ENCODE measurements around the gene YWHAG.
"Not testable (repeated sequence)": the region's sequence is repeated elsewhere in the genome, so short reads cannot be mapped to it uniquely, and the experiment has no call there.

YWHAG gene

GRCh38 chr7:76369018-76369417, 10.2 kb upstream of the YWHAG start:
- no peak overlapping the region for H3K27ac ChIP-seq (ENCODE audit: insufficient read depth in 1 of 2, low read depth in 1 of 2, low read length in 2 of 2, poor library complexity in 1 of 2, severe bottlenecking in 2 of 2)
- WGBS (ENCODE audit: insufficient coverage) = 96% methylated on average over 6 of the region's 6 CpGs
- no peaks in the 10 kb centered on the region for H3K9me3 ChIP-seq (ENCODE audit: control extremely low read depth in 1 of 5, control insufficient read depth in 4 of 5, insufficient read depth in 2 of 5, low read depth in 1 of 5, low read length in 4 of 5)
- DNase-seq = no peak
- no peaks in the 10 kb centered on the region for H3K27me3 ChIP-seq (replicated peaks in 2 of 5; ENCODE audit: control insufficient read depth in 4 of 5, insufficient read depth in 5 of 5, low read length in 4 of 5)
- H3K36me3 ChIP-seq (ENCODE audit: control insufficient read depth in 4 of 4, insufficient read depth in 4 of 4, low read length in 3 of 4) = no peaks in the 10 kb centered on the region
- ChIA-PET POLR2A (no interaction called here), CTCF (interaction anchor here (3.2 kb wide), 1 partner anchor 9 kb away, joined by 14 read pairs; no protein-coding TSS in a partner anchor)
- H3K4me3 ChIP-seq (ENCODE audit: control insufficient read depth in 1 of 7, extremely low read depth in 1 of 7, insufficient read depth in 4 of 7, low read depth in 2 of 7, low read length in 6 of 7) = no peak overlapping the region
- H3K4me1 ChIP-seq (ENCODE audit: control extremely low read depth in 1 of 4, control insufficient read depth in 4 of 4, insufficient read depth in 4 of 4, low read length in 3 of 4) = peaks cover 0 to 35% (median 25%) of the 10 kb centered on the region in 4 experiments

GRCh38 chr7:76368190-76368589, 9.4 kb upstream of the YWHAG start:
- 95% methylated on average over 7 of the region's 8 CpGs for WGBS (ENCODE audit: insufficient coverage)

GRCh38 chr7:76364198-76364584, 5.4 kb upstream of the YWHAG start:
- Histone ChIP-seq H3K4me3 (ENCODE audit: control insufficient read depth in 1 of 7, extremely low read depth in 1 of 7, insufficient read depth in 4 of 7, low read depth in 2 of 7, low read length in 6 of 7) (peak overlapping the region in 3 of 7 experiments; percentile 6 to 62 (median 37)), H3K36me3 (ENCODE audit: control insufficient read depth in 4 of 4, insufficient read depth in 4 of 4, low read length in 3 of 4) (no peaks in the 10 kb centered on the region), H3K9me3 (ENCODE audit: control extremely low read depth in 1 of 5, control insufficient read depth in 4 of 5, insufficient read depth in 2 of 5, low read depth in 1 of 5, low read length in 4 of 5) (no peaks in the 10 kb centered on the region), H3K27ac (ENCODE audit: insufficient read depth in 1 of 2, low read depth in 1 of 2, low read length in 2 of 2, poor library complexity in 1 of 2, severe bottlenecking in 2 of 2) (peak overlapping the region in 1 of 2 experiments; percentile 81), H3K4me1 (ENCODE audit: control extremely low read depth in 1 of 4, control insufficient read depth in 4 of 4, insufficient read depth in 4 of 4, low read length in 3 of 4) (peaks cover 0 to 41% (median 27%) of the 10 kb centered on the region in 4 experiments), H3K27me3 (replicated peaks in 2 of 5; ENCODE audit: control insufficient read depth in 4 of 5, insufficient read depth in 5 of 5, low read length in 4 of 5) (no peaks in the 10 kb centered on the region)
- WGBS (ENCODE audit: insufficient coverage) = 16% methylated on average over 3 of the region's 4 CpGs
- DNase-seq = peak; percentile 19 to 64 (median 56)
- CTCF ChIA-PET = interaction anchor here (0.7 to 1.6 kb wide), 8 partner anchors 10 to 79 kb away, joined by 3 to 8 read pairs (median 4); no protein-coding TSS in a partner anchor
- POLR2A ChIA-PET = interaction anchor here (1.1 kb wide), 1 partner anchor 12 kb away, joined by 3 read pairs; no protein-coding TSS in a partner anchor

More at GRCh38 chr7:76368190-76368589, 9.4 kb upstream of the YWHAG start:
- no peak overlapping the region for H3K4me3 ChIP-seq (ENCODE audit: control insufficient read depth in 1 of 7, extremely low read depth in 1 of 7, insufficient read depth in 4 of 7, low read depth in 2 of 7, low read length in 6 of 7)
- no peaks in the 10 kb centered on the region for H3K27me3 ChIP-seq (replicated peaks in 2 of 5; ENCODE audit: control insufficient read depth in 4 of 5, insufficient read depth in 5 of 5, low read length in 4 of 5)
- DNase-seq = no peak
- H3K4me1 ChIP-seq (ENCODE audit: control extremely low read depth in 1 of 4, control insufficient read depth in 4 of 4, insufficient read depth in 4 of 4, low read length in 3 of 4) = peaks cover 0 to 34% (median 25%) of the 10 kb centered on the region in 4 experiments
- no peaks in the 10 kb centered on the region for H3K36me3 ChIP-seq (ENCODE audit: control insufficient read depth in 4 of 4, insufficient read depth in 4 of 4, low read length in 3 of 4)
- no peaks in the 10 kb centered on the region for H3K9me3 ChIP-seq (ENCODE audit: control extremely low read depth in 1 of 5, control insufficient read depth in 4 of 5, insufficient read depth in 2 of 5, low read depth in 1 of 5, low read length in 4 of 5)
- POLR2A ChIA-PET = no interaction called here
- CTCF ChIA-PET = interaction anchor here (3.2 kb wide), 1 partner anchor 8 kb away, joined by 14 read pairs; no protein-coding TSS in a partner anchor
- H3K27ac ChIP-seq (ENCODE audit: insufficient read depth in 1 of 2, low read depth in 1 of 2, low read length in 2 of 2, poor library complexity in 1 of 2, severe bottlenecking in 2 of 2) = no peak overlapping the region

- CTCF ChIA-PET = interaction anchor here (0.7 to 1.6 kb wide), 4 partner anchors 10 to 79 kb away, joined by 3 to 4 read pairs (median 3); no protein-coding TSS in a partner anchor
- H3K4me3 ChIP-seq (ENCODE audit: control insufficient read depth in 1 of 7, extremely low read depth in 1 of 7, insufficient read depth in 4 of 7, low read depth in 2 of 7, low read length in 6 of 7) = peak overlapping the region in 2 of 7 experiments; percentile 6 to 62
- H3K9me3 ChIP-seq (ENCODE audit: control extremely low read depth in 1 of 5, control insufficient read depth in 4 of 5, insufficient read depth in 2 of 5, low read depth in 1 of 5, low read length in 4 of 5); DNase-seq; H3K27me3 ChIP-seq (replicated peaks in 2 of 5; ENCODE audit: control insufficient read depth in 4 of 5, insufficient read depth in 5 of 5, low read length in 4 of 5); H3K36me3 ChIP-seq (ENCODE audit: control insufficient read depth in 4 of 4, insufficient read depth in 4 of 4, low read length in 3 of 4); POLR2A ChIA-PET: not testable (repeated sequence)
- H3K4me1 ChIP-seq (ENCODE audit: control extremely low read depth in 1 of 4, control insufficient read depth in 4 of 4, insufficient read depth in 4 of 4, low read length in 3 of 4) = peaks cover 0 to 41% (median 27%) of the 10 kb centered on the region in 4 experiments
- peak overlapping the region in 1 of 2 experiments; percentile 81 for H3K27ac ChIP-seq (ENCODE audit: insufficient read depth in 1 of 2, low read depth in 1 of 2, low read length in 2 of 2, poor library complexity in 1 of 2, severe bottlenecking in 2 of 2)
- 100% methylated on average over 1 of the region's 3 CpGs for WGBS (ENCODE audit: insufficient coverage)
Measured at GRCh38 chr7:76363754-76364153, 5.0 kb upstream of the YWHAG start.

- peaks cover 9 to 48% (median 36%) of the 10 kb centered on the region in 4 experiments for H3K4me1 ChIP-seq (ENCODE audit: control extremely low read depth in 1 of 4, control insufficient read depth in 4 of 4, insufficient read depth in 4 of 4, low read length in 3 of 4)
- DNase-seq = no peak
- no peaks in the 10 kb centered on the region for H3K27me3 ChIP-seq (replicated peaks in 2 of 5; ENCODE audit: control insufficient read depth in 4 of 5, insufficient read depth in 5 of 5, low read length in 4 of 5)
- WGBS (ENCODE audit: insufficient coverage) = 89% methylated on average over 11 of the region's 17 CpGs
- H3K9me3 ChIP-seq (ENCODE audit: control extremely low read depth in 1 of 5, control insufficient read depth in 4 of 5, insufficient read depth in 2 of 5, low read depth in 1 of 5, low read length in 4 of 5) = no peaks in the 10 kb centered on the region
- peaks cover 0 to 19% (median 7%) of the 10 kb centered on the region in 4 experiments for H3K36me3 ChIP-seq (ENCODE audit: control insufficient read depth in 4 of 4, insufficient read depth in 4 of 4, low read length in 3 of 4)
- POLR2A ChIA-PET = interaction anchor here (0.8 to 3.6 kb wide), 5 partner anchors 16 to 48 kb away, joined by 3 to 32 read pairs (median 3); no protein-coding TSS in a partner anchor
- peak overlapping the region; percentile 94 to 98 for H3K27ac ChIP-seq (ENCODE audit: insufficient read depth in 1 of 2, low read depth in 1 of 2, low read length in 2 of 2, poor library complexity in 1 of 2, severe bottlenecking in 2 of 2)
- CTCF ChIA-PET = interaction anchor here (0.6 to 5.0 kb wide), 16 partner anchors 9 to 157 kb away, joined by 3 to 74 read pairs (median 5); partner anchors contain the start of gene ZP3
- H3K4me3 ChIP-seq (ENCODE audit: control insufficient read depth in 1 of 7, extremely low read depth in 1 of 7, insufficient read depth in 4 of 7, low read depth in 2 of 7, low read length in 6 of 7) = peak overlapping the region in 6 of 7 experiments; percentile 52 to 98 (median 96)
Measured at GRCh38 chr7:76359978-76360638, 1.3 kb upstream of the YWHAG start.

GRCh38 chr7:76359111-76359977, 553 bp upstream of the YWHAG start:
- POLR2A ChIA-PET = interaction anchor here (0.8 to 3.6 kb wide), 8 partner anchors 16 to 49 kb away, joined by 3 to 32 read pairs (median 3); no protein-coding TSS in a partner anchor
- CTCF ChIA-PET = interaction anchor here (0.8 to 5.0 kb wide), 13 partner anchors 8 to 156 kb away, joined by 3 to 74 read pairs (median 5); no protein-coding TSS in a partner anchor

More at GRCh38 chr7:76359111-76359977, 553 bp upstream of the YWHAG start:
- H3K4me3 ChIP-seq (ENCODE audit: control insufficient read depth in 1 of 7, extremely low read depth in 1 of 7, insufficient read depth in 4 of 7, low read depth in 2 of 7, low read length in 6 of 7) = peak overlapping the region; percentile 90 to 98 (median 97)
- H3K27ac ChIP-seq (ENCODE audit: insufficient read depth in 1 of 2, low read depth in 1 of 2, low read length in 2 of 2, poor library complexity in 1 of 2, severe bottlenecking in 2 of 2) = peak overlapping the region; percentile 94 to 98
- WGBS (ENCODE audit: insufficient coverage) = 0% methylated on average over 21 of the region's 41 CpGs
- no peaks in the 10 kb centered on the region for H3K27me3 ChIP-seq (replicated peaks in 2 of 5; ENCODE audit: control insufficient read depth in 4 of 5, insufficient read depth in 5 of 5, low read length in 4 of 5)
- no peaks in the 10 kb centered on the region for H3K9me3 ChIP-seq (ENCODE audit: control extremely low read depth in 1 of 5, control insufficient read depth in 4 of 5, insufficient read depth in 2 of 5, low read depth in 1 of 5, low read length in 4 of 5)
- H3K4me1 ChIP-seq (ENCODE audit: control extremely low read depth in 1 of 4, control insufficient read depth in 4 of 4, insufficient read depth in 4 of 4, low read length in 3 of 4) = peaks cover 9 to 40% (median 29%) of the 10 kb centered on the region in 4 experiments
- peaks cover 0 to 27% (median 11%) of the 10 kb centered on the region in 4 experiments for H3K36me3 ChIP-seq (ENCODE audit: control insufficient read depth in 4 of 4, insufficient read depth in 4 of 4, low read length in 3 of 4)
- DNase-seq = peak; percentile 99

All from common myeloid progenitor, CD34-positive (primary cell).